ENCODE data around the gene MYRFL. TPM values are rescaled to one million over a fixed set of nuclear protein-coding genes. Genes with fewer than 3 reads are reported as not detected.
"Not testable (repeated sequence)": the region's sequence is repeated elsewhere in the genome, so short reads cannot be mapped to it uniquely, and the experiment has no call there.

MYRFL gene
- not detected in 2 replicates for total RNA-seq

GRCh38 chr12:69824966-69825560 lies at the start of gene MYRFL:
TSS of gene MYRFL (plus strand) at chr12:69825227. CDS start at chr12:69825518, 291 bp downstream.
- no peak within 1 kb of the TSS for H3K27ac Mint-ChIP-seq
- H3K27me3 Mint-ChIP-seq: peaks cover 5% of the 10 kb centered on the region
- H3K4me1 Mint-ChIP-seq: no peaks in the 10 kb centered on the region
- H3K9me3 Mint-ChIP-seq: no peaks in the 10 kb centered on the region
- H3K36me3 Mint-ChIP-seq (ENCODE audit: low read depth): no peaks in the 10 kb centered on the region
- DNase-seq: no peak
- ATAC-seq (ENCODE audit: low read depth): no peak
- TF ChIP-seq CTCF (IDR thresholded peaks at IDR 0.05): no peak
- intact Hi-C loops (cut with micrococcal nuclease): no loop called here
- CTCF ChIA-PET: no interaction called here
- POLR2A ChIA-PET: no interaction called here
- H3K4me3 Mint-ChIP-seq: no peak within 1 kb of the TSS

- POLR2A ChIA-PET: no interaction called here
- no peak overlapping the region for H3K4me3 Mint-ChIP-seq
- intact Hi-C loops (cut with micrococcal nuclease): no loop called here
- peaks cover 17% of the 10 kb centered on the region for H3K9me3 Mint-ChIP-seq
- H3K4me1 Mint-ChIP-seq: no peaks in the 10 kb centered on the region
- CTCF ChIA-PET: no interaction called here
- no peak overlapping the region for H3K27ac Mint-ChIP-seq
- no peak for TF ChIP-seq CTCF (IDR thresholded peaks at IDR 0.05)
- DNase-seq (no peak), ATAC-seq (ENCODE audit: low read depth) (no peak)
- peaks cover 37% of the 10 kb centered on the region for H3K36me3 Mint-ChIP-seq (ENCODE audit: low read depth)
- no peaks in the 10 kb centered on the region for H3K27me3 Mint-ChIP-seq
These were observed 45.1 kb upstream of the MYRFL start for GRCh38 chr12:69779928-69780327.

GRCh38 chr12:69783365-69783764 lies 41.7 kb upstream of the MYRFL start:
- H3K27ac Mint-ChIP-seq: no peak overlapping the region
- POLR2A ChIA-PET: no interaction called here
- ATAC-seq (ENCODE audit: low read depth): no peak
- H3K4me1 Mint-ChIP-seq: no peaks in the 10 kb centered on the region
- intact Hi-C loops (cut with micrococcal nuclease): no loop called here
- DNase-seq: no peak
- CTCF ChIA-PET: no interaction called here
- TF ChIP-seq CTCF (IDR thresholded peaks at IDR 0.05): no peak
- no peak overlapping the region for H3K4me3 Mint-ChIP-seq
- peaks cover 17% of the 10 kb centered on the region for H3K9me3 Mint-ChIP-seq
- H3K36me3 Mint-ChIP-seq (ENCODE audit: low read depth): peaks cover 60% of the 10 kb centered on the region
- H3K27me3 Mint-ChIP-seq: no peaks in the 10 kb centered on the region

- intact Hi-C loops (cut with micrococcal nuclease): no loop called here
- H3K36me3 Mint-ChIP-seq (ENCODE audit: low read depth): peaks cover 72% of the 10 kb centered on the region
- TF ChIP-seq CTCF (IDR thresholded peaks at IDR 0.05): no peak
- ATAC-seq (ENCODE audit: low read depth) (no peak), DNase-seq (no peak)
- peaks cover 27% of the 10 kb centered on the region for H3K9me3 Mint-ChIP-seq
- no peaks in the 10 kb centered on the region for H3K27me3 Mint-ChIP-seq
- H3K27ac Mint-ChIP-seq: no peak overlapping the region
- H3K4me3 Mint-ChIP-seq: no peak overlapping the region
- no peaks in the 10 kb centered on the region for H3K4me1 Mint-ChIP-seq
- POLR2A ChIA-PET: no interaction called here
- CTCF ChIA-PET: no interaction called here
These were observed 35.7 kb upstream of the MYRFL start for GRCh38 chr12:69789351-69789750.

GRCh38 chr12:69792533-69792932 lies 32.5 kb upstream of the MYRFL start:
- CTCF ChIA-PET: no interaction called here

GRCh38 chr12:69807101-69807897 lies 17.7 kb upstream of the MYRFL start:
- Mint-ChIP-seq H3K9me3 (peaks cover 17% of the 10 kb centered on the region), H3K36me3 (ENCODE audit: low read depth) (peaks cover 61% of the 10 kb centered on the region)
- intact Hi-C loops (cut with micrococcal nuclease); CTCF ChIA-PET; H3K27ac Mint-ChIP-seq; DNase-seq; POLR2A ChIA-PET; H3K4me1 Mint-ChIP-seq; H3K27me3 Mint-ChIP-seq; ATAC-seq (ENCODE audit: low read depth); H3K4me3 Mint-ChIP-seq: not testable (repeated sequence)

More at GRCh38 chr12:69792533-69792932, 32.5 kb upstream of the MYRFL start:
- Mint-ChIP-seq H3K27ac (no peak overlapping the region), H3K36me3 (ENCODE audit: low read depth) (peaks cover 73% of the 10 kb centered on the region), H3K4me1 (no peaks in the 10 kb centered on the region), H3K4me3 (no peak overlapping the region), H3K9me3 (peaks cover 30% of the 10 kb centered on the region), H3K27me3 (no peaks in the 10 kb centered on the region)
- POLR2A ChIA-PET: no interaction called here
- no peak for DNase-seq
- intact Hi-C loops (cut with micrococcal nuclease): no loop called here
- no peak for ATAC-seq (ENCODE audit: low read depth)
- TF ChIP-seq CTCF (IDR thresholded peaks at IDR 0.05): no peak
